WTC11 (cell line): ENCODE data around the gene COL6A3. TPM values are rescaled to one million over a fixed set of nuclear protein-coding genes. Genes with fewer than 3 reads are reported as not detected.

Source experiments
- ATAC-seq: fragments of 200-7000 bp; cut with Tn5 transposase; 2 replicates; pipeline ENCODE4 v1.10.0; 2021; ENCODE audit warnings: mild to moderate bottlenecking, moderate library complexity
- CTCF ChIA-PET: fragments of 300-600 bp; sonication (Branson Sonifier 250); formaldehyde crosslinking; loops from one replicate; lab custom pipeline; 2021; ENCODE audit warnings: antibody characterized with exemption; lab: Charles Lee
- POLR2A ChIA-PET: fragments of 350-600 bp; sonication (Branson Sonifier 250); formaldehyde crosslinking; loops from one replicate; lab custom pipeline; 2021; ENCODE audit warnings: antibody characterized with exemption; lab: Charles Lee
- DNase-seq: peaks from one replicate; pipeline ENCODE4 v3.0.0; 2021; ENCODE audit warnings: low spot score
- H3K27ac Mint-ChIP-seq: 2 replicates; pipeline ENCODE4 v1.8.0; 2021; ENCODE audit warnings: mixed read lengths
- H3K27me3 Mint-ChIP-seq: 2 replicates; pipeline ENCODE4 v1.8.0; 2021; ENCODE audit warnings: low read depth, mild to moderate bottlenecking, moderate library complexity, mixed read lengths
- H3K36me3 Mint-ChIP-seq: 2 replicates; pipeline ENCODE4 v1.8.0; 2021; ENCODE audit warnings: mixed read lengths
- H3K4me1 Mint-ChIP-seq: 2 replicates; pipeline ENCODE4 v1.8.0; 2022; ENCODE audit warnings: mixed read lengths
- H3K4me3 Mint-ChIP-seq: 2 replicates; pipeline ENCODE4 v1.8.0; 2021; ENCODE audit warnings: mild to moderate bottlenecking, moderate library complexity, mixed read lengths
- H3K9me3 Mint-ChIP-seq: 2 replicates; pipeline ENCODE4 v1.8.0; 2021; ENCODE audit warnings: mixed read lengths
- ARID4B ChIP-seq: sonication (generic); formaldehyde crosslinking; IDR thresholded peaks from 2 replicates; pipeline ENCODE4 v1.8.0; 2023; ENCODE audit warnings: missing genetic modification reagents, mild to moderate bottlenecking, borderline replicate concordance
- ELF4 ChIP-seq: sonication (generic); formaldehyde crosslinking; IDR thresholded peaks from 2 replicates; pipeline ENCODE4 v1.8.1; 2022; ENCODE audit warnings: low read depth, mild to moderate bottlenecking, moderate library complexity, missing genetic modification reagents
- FOXK1 ChIP-seq: sonication (generic); formaldehyde crosslinking; IDR thresholded peaks from 2 replicates; pipeline ENCODE4 v1.8.0; 2022; ENCODE audit warnings: mild to moderate bottlenecking, moderate library complexity, missing genetic modification reagents
- GABPB1 ChIP-seq: sonication (generic); formaldehyde crosslinking; IDR thresholded peaks from 2 replicates; pipeline ENCODE4 v1.8.1; 2023; ENCODE audit warnings: mild to moderate bottlenecking, missing genetic modification reagents
- IRF1 ChIP-seq: sonication (generic); formaldehyde crosslinking; IDR thresholded peaks from 2 replicates; pipeline ENCODE4 v1.8.0; 2023; ENCODE audit warnings: missing genetic modification reagents
- IRF2 ChIP-seq: sonication (generic); formaldehyde crosslinking; IDR thresholded peaks from 2 replicates; pipeline ENCODE4 v1.8.0; 2022; ENCODE audit warnings: low read depth, missing genetic modification reagents, borderline replicate concordance
- MLX ChIP-seq: sonication (generic); formaldehyde crosslinking; IDR thresholded peaks from 2 replicates; pipeline ENCODE4 v1.8.1; 2023; ENCODE audit warnings: mild to moderate bottlenecking, missing genetic modification reagents, moderate library complexity
- PRRX2 ChIP-seq: fragments of 250-450 bp; sonication (Bioruptor Pico); IDR thresholded peaks from 2 replicates; pipeline ENCODE4 v1.8.0; 2021; ENCODE audit warnings: mild to moderate bottlenecking
- ZBTB43 ChIP-seq: sonication (generic); formaldehyde crosslinking; IDR thresholded peaks from 2 replicates; pipeline ENCODE4 v1.8.1; 2023; ENCODE audit warnings: mild to moderate bottlenecking, missing genetic modification reagents
- ZNF138 ChIP-seq: sonication (generic); formaldehyde crosslinking; conservative IDR thresholded peaks from 2 replicates; pipeline ENCODE4 v1.8.1; 2022; ENCODE audit warnings: mild to moderate bottlenecking, moderate library complexity, missing genetic modification reagents
- ZNF396 ChIP-seq: fragments of 250-450 bp; sonication (Bioruptor Pico); IDR thresholded peaks from 2 replicates; pipeline ENCODE4 v1.8.0; 2021; ENCODE audit warnings: mild to moderate bottlenecking, moderate library complexity, borderline replicate concordance
- ZNF423 ChIP-seq: fragments of 250-450 bp; sonication (Bioruptor Pico); IDR thresholded peaks from 2 replicates; pipeline ENCODE4 v2.1.2; 2022; ENCODE audit warnings: mild to moderate bottlenecking, moderate library complexity
- ZNF512 ChIP-seq: sonication (generic); formaldehyde crosslinking; IDR thresholded peaks from 2 replicates; pipeline ENCODE4 v1.8.1; 2022; ENCODE audit warnings: missing genetic modification reagents, borderline replicate concordance
- ZSCAN18 ChIP-seq: fragments of 250-450 bp; sonication (Bioruptor Pico); IDR thresholded peaks from 2 replicates; pipeline ENCODE4 v2.1.2; 2022; ENCODE audit warnings: mild to moderate bottlenecking, moderate library complexity
- total RNA-seq: library from RNA; stranded (reverse); gene quantifications from 3 replicates; pipeline ENCODE4 v1.2.3, GENCODE V29; 2021

The COL6A3 gene
- total RNA-seq, 1 experiment from 2014 or later: 2.6 TPM

- Mint-ChIP-seq H3K36me3 (no peaks in the 10 kb centered on the region), H3K27ac (no peak overlapping the region), H3K4me1 (peaks cover 15% of the 10 kb centered on the region), H3K9me3 (no peaks in the 10 kb centered on the region)
- CTCF ChIA-PET: no interaction called here
- DNase-seq: no peak
- TF ChIP-seq ZNF396 (CRISPR knock-in tag) (no peak), FOXK1 (CRISPR knock-in tag) (no peak), ZSCAN18 (no peak), ZNF512 (CRISPR knock-in tag) (no peak), ZNF138 (CRISPR knock-in tag) (no peak), ELF4 (CRISPR knock-in tag) (no peak), ARID4B (CRISPR knock-in tag) (no peak), IRF1 (CRISPR knock-in tag) (no peak), ZNF423 (CRISPR knock-in tag) (no peak), IRF2 (CRISPR knock-in tag) (no peak), ZBTB43 (no peak), PRRX2 (CRISPR knock-in tag) (no peak), GABPB1 (CRISPR knock-in tag) (no peak), MLX (CRISPR knock-in tag) (no peak)
- TF ChIP-seq, all 79 proteins: peak for 0
- POLR2A ChIA-PET: no interaction called here
- no peaks in the 10 kb centered on the region for H3K27me3 Mint-ChIP-seq
- ATAC-seq: peak; percentile 72
- H3K4me3 Mint-ChIP-seq: no peak overlapping the region
Observed at GRCh38 chr2:237330541-237330940, 83.4 kb downstream of the COL6A3 start.
